ENCODE measurements around the gene GSN. TPM values are rescaled to one million over a fixed set of nuclear protein-coding genes. Genes with fewer than 3 reads are reported as not detected.

Gene GSN
- total and polyA plus RNA-seq, 2 of the 13 experiments (the other 11 are each of a cell fraction or from before 2014, with no cell fraction given), result 294 to 307 TPM

DNA sequence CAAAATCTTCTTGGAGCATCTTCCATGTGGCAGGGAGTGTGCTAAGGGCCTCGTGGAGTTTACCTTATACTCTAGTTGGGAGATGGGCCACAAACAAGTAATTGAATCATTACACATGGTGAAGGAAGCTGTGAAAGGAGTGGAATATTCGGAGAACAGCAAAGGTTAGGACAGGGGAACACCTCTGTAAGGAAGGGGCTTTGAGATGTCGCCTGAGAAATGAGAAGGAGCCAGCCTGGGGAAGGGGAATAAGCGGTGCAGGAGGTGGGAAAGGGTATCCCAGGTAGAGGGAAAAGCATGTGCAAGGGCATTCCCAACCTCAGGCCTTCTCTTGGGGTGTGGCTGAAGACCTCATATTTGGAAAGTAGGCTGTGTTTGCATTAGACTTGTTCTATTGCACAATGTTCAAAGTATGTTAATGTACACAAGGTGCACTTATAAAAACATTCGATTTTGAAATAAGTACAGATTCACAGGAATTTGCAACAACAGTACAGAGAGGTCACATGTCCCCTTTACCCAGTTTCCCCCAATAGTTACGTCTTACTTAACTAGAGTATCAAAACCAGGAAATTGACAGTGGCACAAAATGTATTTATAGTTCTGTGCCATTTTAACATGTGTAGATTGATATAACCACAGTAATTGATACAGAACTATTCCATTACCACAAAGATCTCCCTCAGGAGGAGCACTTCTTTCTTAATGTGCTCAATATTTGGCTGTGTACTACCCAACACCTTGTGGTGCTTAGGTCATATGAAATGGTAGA lies 104.5 kb downstream of the GSN start (continued):
- TF ChIP-seq, protein P1, sequence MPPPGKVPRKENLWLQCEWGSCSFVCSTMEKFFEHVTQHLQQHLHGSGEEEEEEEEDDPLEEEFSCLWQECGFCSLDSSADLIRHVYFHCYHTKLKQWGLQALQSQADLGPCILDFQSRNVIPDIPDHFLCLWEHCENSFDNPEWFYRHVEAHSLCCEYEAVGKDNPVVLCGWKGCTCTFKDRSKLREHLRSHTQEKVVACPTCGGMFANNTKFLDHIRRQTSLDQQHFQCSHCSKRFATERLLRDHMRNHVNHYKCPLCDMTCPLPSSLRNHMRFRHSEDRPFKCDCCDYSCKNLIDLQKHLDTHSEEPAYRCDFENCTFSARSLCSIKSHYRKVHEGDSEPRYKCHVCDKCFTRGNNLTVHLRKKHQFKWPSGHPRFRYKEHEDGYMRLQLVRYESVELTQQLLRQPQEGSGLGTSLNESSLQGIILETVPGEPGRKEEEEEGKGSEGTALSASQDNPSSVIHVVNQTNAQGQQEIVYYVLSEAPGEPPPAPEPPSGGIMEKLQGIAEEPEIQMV (CRISPR knock-in tag; IDR thresholded peaks at IDR 0.05; ENCODE audit: low read depth), result no peak
- TF ChIP-seq, protein P2, sequence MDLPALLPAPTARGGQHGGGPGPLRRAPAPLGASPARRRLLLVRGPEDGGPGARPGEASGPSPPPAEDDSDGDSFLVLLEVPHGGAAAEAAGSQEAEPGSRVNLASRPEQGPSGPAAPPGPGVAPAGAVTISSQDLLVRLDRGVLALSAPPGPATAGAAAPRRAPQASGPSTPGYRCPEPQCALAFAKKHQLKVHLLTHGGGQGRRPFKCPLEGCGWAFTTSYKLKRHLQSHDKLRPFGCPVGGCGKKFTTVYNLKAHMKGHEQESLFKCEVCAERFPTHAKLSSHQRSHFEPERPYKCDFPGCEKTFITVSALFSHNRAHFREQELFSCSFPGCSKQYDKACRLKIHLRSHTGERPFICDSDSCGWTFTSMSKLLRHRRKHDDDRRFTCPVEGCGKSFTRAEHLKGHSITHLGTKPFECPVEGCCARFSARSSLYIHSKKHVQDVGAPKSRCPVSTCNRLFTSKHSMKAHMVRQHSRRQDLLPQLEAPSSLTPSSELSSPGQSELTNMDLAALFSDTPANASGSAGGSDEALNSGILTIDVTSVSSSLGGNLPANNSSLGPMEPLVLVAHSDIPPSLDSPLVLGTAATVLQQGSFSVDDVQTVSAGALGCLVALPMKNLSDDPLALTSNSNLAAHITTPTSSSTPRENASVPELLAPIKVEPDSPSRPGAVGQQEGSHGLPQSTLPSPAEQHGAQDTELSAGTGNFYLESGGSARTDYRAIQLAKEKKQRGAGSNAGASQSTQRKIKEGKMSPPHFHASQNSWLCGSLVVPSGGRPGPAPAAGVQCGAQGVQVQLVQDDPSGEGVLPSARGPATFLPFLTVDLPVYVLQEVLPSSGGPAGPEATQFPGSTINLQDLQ (CRISPR knock-in tag; IDR thresholded peaks at IDR 0.05), result peak; percentile 56; the same call in 1 of the 2 replicates
- TF ChIP-seq RAD51 (IDR thresholded peaks at IDR 0.05; ENCODE audit: borderline replicate concordance) (peak; percentile 47; the same call in 1 of the 2 replicates), ZNF143 (CRISPR knock-in tag; IDR thresholded peaks at IDR 0.05) (0 out of 2 replicates have a peak, but pooled peaks have one; percentile 17), KMT2A (CRISPR knock-in tag; IDR thresholded peaks at IDR 0.05) (no peak), FOXJ3 (CRISPR knock-in tag; IDR thresholded peaks at IDR 0.05; ENCODE audit: borderline replicate concordance) (peak; percentile 83; the same call in 1 of the 2 replicates), ETV5 (CRISPR knock-in tag; IDR thresholded peaks at IDR 0.05; ENCODE audit: borderline replicate concordance) (no peak), FOXA1 (IDR thresholded peaks at IDR 0.05) (peak; percentile 91), FOXA1 (CRISPR knock-in tag; IDR thresholded peaks at IDR 0.05) (peak; percentile 97)
- TF ChIP-seq, protein P3, sequence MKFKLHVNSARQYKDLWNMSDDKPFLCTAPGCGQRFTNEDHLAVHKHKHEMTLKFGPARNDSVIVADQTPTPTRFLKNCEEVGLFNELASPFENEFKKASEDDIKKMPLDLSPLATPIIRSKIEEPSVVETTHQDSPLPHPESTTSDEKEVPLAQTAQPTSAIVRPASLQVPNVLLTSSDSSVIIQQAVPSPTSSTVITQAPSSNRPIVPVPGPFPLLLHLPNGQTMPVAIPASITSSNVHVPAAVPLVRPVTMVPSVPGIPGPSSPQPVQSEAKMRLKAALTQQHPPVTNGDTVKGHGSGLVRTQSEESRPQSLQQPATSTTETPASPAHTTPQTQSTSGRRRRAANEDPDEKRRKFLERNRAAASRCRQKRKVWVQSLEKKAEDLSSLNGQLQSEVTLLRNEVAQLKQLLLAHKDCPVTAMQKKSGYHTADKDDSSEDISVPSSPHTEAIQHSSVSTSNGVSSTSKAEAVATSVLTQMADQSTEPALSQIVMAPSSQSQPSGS (CRISPR knock-in tag; IDR thresholded peaks at IDR 0.05), result peak; percentile 80; the same call in 1 of the 2 replicates
- TF ChIP-seq, protein P4, sequence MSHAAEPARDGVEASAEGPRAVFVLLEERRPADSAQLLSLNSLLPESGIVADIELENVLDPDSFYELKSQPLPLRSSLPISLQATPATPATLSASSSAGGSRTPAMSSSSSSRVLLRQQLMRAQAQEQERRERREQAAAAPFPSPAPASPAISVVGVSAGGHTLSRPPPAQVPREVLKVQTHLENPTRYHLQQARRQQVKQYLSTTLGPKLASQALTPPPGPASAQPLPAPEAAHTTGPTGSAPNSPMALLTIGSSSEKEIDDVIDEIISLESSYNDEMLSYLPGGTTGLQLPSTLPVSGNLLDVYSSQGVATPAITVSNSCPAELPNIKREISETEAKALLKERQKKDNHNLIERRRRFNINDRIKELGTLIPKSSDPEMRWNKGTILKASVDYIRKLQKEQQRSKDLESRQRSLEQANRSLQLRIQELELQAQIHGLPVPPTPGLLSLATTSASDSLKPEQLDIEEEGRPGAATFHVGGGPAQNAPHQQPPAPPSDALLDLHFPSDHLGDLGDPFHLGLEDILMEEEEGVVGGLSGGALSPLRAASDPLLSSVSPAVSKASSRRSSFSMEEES (CRISPR knock-in tag; IDR thresholded peaks at IDR 0.05), result peak; percentile 85
- TF ChIP-seq, protein P5, sequence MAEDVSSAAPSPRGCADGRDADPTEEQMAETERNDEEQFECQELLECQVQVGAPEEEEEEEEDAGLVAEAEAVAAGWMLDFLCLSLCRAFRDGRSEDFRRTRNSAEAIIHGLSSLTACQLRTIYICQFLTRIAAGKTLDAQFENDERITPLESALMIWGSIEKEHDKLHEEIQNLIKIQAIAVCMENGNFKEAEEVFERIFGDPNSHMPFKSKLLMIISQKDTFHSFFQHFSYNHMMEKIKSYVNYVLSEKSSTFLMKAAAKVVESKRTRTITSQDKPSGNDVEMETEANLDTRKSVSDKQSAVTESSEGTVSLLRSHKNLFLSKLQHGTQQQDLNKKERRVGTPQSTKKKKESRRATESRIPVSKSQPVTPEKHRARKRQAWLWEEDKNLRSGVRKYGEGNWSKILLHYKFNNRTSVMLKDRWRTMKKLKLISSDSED (CRISPR knock-in tag; IDR thresholded peaks at IDR 0.05), result no peak
- TF ChIP-seq, protein P6, sequence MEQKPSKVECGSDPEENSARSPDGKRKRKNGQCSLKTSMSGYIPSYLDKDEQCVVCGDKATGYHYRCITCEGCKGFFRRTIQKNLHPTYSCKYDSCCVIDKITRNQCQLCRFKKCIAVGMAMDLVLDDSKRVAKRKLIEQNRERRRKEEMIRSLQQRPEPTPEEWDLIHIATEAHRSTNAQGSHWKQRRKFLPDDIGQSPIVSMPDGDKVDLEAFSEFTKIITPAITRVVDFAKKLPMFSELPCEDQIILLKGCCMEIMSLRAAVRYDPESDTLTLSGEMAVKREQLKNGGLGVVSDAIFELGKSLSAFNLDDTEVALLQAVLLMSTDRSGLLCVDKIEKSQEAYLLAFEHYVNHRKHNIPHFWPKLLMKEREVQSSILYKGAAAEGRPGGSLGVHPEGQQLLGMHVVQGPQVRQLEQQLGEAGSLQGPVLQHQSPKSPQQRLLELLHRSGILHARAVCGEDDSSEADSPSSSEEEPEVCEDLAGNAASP (CRISPR knock-in tag; IDR thresholded peaks at IDR 0.05; ENCODE audit: borderline replicate concordance), result peak; percentile 93

Measured in HepG2 (cell line).